Mesenchymal stem cell (in vitro differentiated cells and primary cell): ENCODE data around the gene PURA.

Source experiments
- DNase-seq: peaks from one replicate; pipeline ENCODE4 v3.0.0-alpha.2; 2013
- H2AFZ ChIP-seq: one replicate; pipeline ENCODE4 v1.6.1; 2013; ENCODE audit warnings: low read depth, mild to moderate bottlenecking, control low read depth, inconsistent platforms, low read length, moderate library complexity
- H2AK5ac ChIP-seq: 2 replicates; pipeline ENCODE4 v1.6.1; 2013; ENCODE audit warnings: low read length, moderate library complexity, mild to moderate bottlenecking, inconsistent platforms; ENCODE audit not compliant: severe bottlenecking
- H2BK120ac ChIP-seq: one replicate; pipeline ENCODE4 v1.6.1; 2013; ENCODE audit warnings: low read depth, mild to moderate bottlenecking, inconsistent platforms, low read length, moderate library complexity
- H2BK12ac ChIP-seq, 2 experiments: one replicate each; pipeline ENCODE4 v1.6.1; 2013; ENCODE audit warnings: inconsistent platforms in 2 of 2, low read length in 2 of 2, mild to moderate bottlenecking in 2 of 2, moderate library complexity in 2 of 2, control low read depth in 1 of 2
- H2BK15ac ChIP-seq: one replicate; pipeline ENCODE4 v1.6.1; 2013; ENCODE audit warnings: mild to moderate bottlenecking, low read depth, inconsistent platforms; ENCODE audit not compliant: poor library complexity, severe bottlenecking
- H2BK5ac ChIP-seq: 2 replicates; pipeline ENCODE4 v1.6.1; 2013; ENCODE audit warnings: low read depth, mild to moderate bottlenecking, low read length, control low read depth, inconsistent platforms; ENCODE audit not compliant: poor library complexity, severe bottlenecking
- H3K14ac ChIP-seq, 2 experiments: one replicate each; pipeline ENCODE4 v1.6.1; 2013; ENCODE audit warnings: inconsistent platforms in 2 of 2, low read length in 2 of 2, control low read depth in 1 of 2, mild to moderate bottlenecking in 1 of 2, moderate library complexity in 1 of 2
- H3K18ac ChIP-seq, 2 experiments: one replicate each; pipeline ENCODE4 v1.6.1; 2013; ENCODE audit warnings: inconsistent platforms in 2 of 2, low read length in 2 of 2, control low read depth in 1 of 2, low read depth in 1 of 2, mild to moderate bottlenecking in 1 of 2
- H3K23ac ChIP-seq, 2 experiments: one replicate each; pipeline ENCODE4 v1.6.1; 2013; ENCODE audit warnings: inconsistent platforms in 2 of 2, low read length in 2 of 2, mild to moderate bottlenecking in 2 of 2, moderate library complexity in 2 of 2, control low read depth in 1 of 2
- H3K27ac ChIP-seq: 2 replicates; pipeline ENCODE4 v1.5.1; 2013; ENCODE audit warnings: mild to moderate bottlenecking, moderate library complexity, low read length, control low read depth, inconsistent platforms; ENCODE audit not compliant: poor library complexity, severe bottlenecking
- H3K27me3 ChIP-seq, 2 experiments: 2 replicates each; pipeline versions ENCODE4 v1.6.1 to v1.7.0; 2013; ENCODE audit warnings: low read length in 2 of 2, mild to moderate bottlenecking in 2 of 2, moderate library complexity in 2 of 2, control low read depth in 1 of 2, inconsistent platforms in 1 of 2; ENCODE audit not compliant: control insufficient read depth in 1 of 2, insufficient read depth in 1 of 2
- H3K36me3 ChIP-seq, 2 experiments: 2 replicates each; pipeline versions ENCODE4 v1.6.1 to v1.7.0; 2013; ENCODE audit warnings: low read length in 2 of 2, control low read depth in 1 of 2, inconsistent platforms in 1 of 2, low read depth in 1 of 2, mild to moderate bottlenecking in 1 of 2; ENCODE audit not compliant: insufficient read depth in 2 of 2, control insufficient read depth in 1 of 2
- H3K4ac ChIP-seq, 2 experiments: one replicate each; pipeline ENCODE4 v1.6.1; 2013; ENCODE audit warnings: inconsistent platforms in 2 of 2, low read length in 2 of 2, mild to moderate bottlenecking in 2 of 2, moderate library complexity in 2 of 2, control low read depth in 1 of 2, low read depth in 1 of 2
- H3K4me1 ChIP-seq: 2 replicates; pipeline ENCODE4 v1.6.1; 2013; ENCODE audit warnings: low read depth, low read length, control low read depth; ENCODE audit not compliant: control insufficient read depth, insufficient read depth
- H3K4me2 ChIP-seq: 2 replicates; pipeline ENCODE4 v1.6.1; 2013; ENCODE audit warnings: low read length, mild to moderate bottlenecking, inconsistent platforms; ENCODE audit not compliant: poor library complexity, severe bottlenecking
- H3K4me3 ChIP-seq, 2 experiments: 2 replicates each; pipeline versions ENCODE4 v1.5.1 to v1.7.0; 2013; ENCODE audit warnings: low read length in 2 of 2, mild to moderate bottlenecking in 2 of 2, control low read depth in 1 of 2, low read depth in 1 of 2; ENCODE audit not compliant: insufficient read depth in 1 of 2
- H3K79me1 ChIP-seq: replicated peaks from 2 replicates; pipeline ENCODE4 v1.6.1; 2013; ENCODE audit warnings: mild to moderate bottlenecking, control low read depth, low read length, inconsistent platforms; ENCODE audit not compliant: poor library complexity, severe bottlenecking
- H3K9ac ChIP-seq: 2 replicates; pipeline ENCODE4 v1.7.0; 2013; ENCODE audit warnings: mild to moderate bottlenecking, low read length, moderate library complexity
- H3K9me3 ChIP-seq: 2 replicates; pipeline ENCODE4 v1.7.0; 2013; ENCODE audit warnings: mild to moderate bottlenecking, low read length; ENCODE audit not compliant: control insufficient read depth
- H4K8ac ChIP-seq: one replicate; pipeline ENCODE4 v1.6.1; 2013; ENCODE audit warnings: inconsistent platforms, mild to moderate bottlenecking, low read length, moderate library complexity
- H4K91ac ChIP-seq: one replicate; pipeline ENCODE4 v1.6.1; 2013; ENCODE audit warnings: mild to moderate bottlenecking, low read length, inconsistent platforms
- WGBS: methylation state at CpG from one replicate; pipeline ENCODE4 v1.1.7; 2013; ENCODE audit warnings: mixed read lengths; 5-methylcytosine and 5-hydroxymethylcytosine counted together

PURA gene

DNA sequence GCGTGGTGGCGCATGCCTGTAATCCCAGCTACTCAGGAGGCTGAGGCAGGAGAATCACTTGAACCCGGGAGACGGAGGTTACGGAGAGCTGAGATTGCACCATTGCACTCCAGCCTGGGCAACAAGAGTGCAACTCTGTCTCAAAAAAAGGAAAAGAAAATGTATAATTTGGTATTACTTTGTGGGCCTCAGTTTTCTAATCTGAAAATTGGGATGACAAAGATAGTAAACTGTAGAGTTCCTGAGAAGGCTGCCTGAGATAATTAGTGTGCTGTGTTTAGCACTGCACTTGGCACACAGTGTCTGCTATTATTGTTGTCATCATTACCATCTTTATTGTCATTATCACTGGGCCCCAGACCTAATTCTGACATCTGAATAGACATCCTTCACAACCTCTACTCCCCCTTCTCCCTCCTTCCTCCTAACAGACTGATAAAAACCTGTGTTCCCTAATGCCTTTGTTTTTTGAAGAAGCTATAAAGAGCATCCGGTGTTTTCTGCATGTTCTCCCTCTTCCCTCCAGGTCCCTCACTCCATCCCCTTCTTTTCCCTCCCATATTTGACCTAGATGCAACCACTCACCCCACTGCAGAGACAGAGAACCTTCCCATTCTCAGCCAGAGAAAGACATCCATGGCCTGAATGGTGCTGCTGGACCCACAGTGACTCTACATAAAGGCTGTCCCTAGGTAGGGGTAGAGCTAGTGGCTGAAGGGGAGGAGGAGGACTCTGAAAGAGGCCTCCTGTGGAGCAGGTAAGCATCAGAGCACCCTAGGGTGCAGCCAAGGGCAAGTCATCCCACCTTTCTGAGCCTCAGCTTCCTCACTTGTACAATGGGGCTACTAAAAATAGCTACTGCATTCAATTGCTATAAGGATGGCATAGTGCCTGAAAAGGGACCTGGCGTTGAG lies 45.4 kb downstream of the PURA start:
- no peaks in the 10 kb centered on the region for H3K9me3 ChIP-seq
- no peak overlapping the region for H3K4ac ChIP-seq
- H3K4me3 ChIP-seq: no peak overlapping the region
- no peaks in the 10 kb centered on the region for H3K79me1 ChIP-seq
- 89% methylated on average over 6 of the region's 7 CpGs for WGBS
- H2BK15ac ChIP-seq: no peak overlapping the region
- peaks cover 0 to 9% of the 10 kb centered on the region in 2 experiments for H3K27me3 ChIP-seq
- H3K23ac ChIP-seq: no peak overlapping the region
- H4K8ac ChIP-seq: no peak overlapping the region
- no peak overlapping the region for H2BK120ac ChIP-seq
- no peak overlapping the region for H3K9ac ChIP-seq
- no peak overlapping the region for H3K14ac ChIP-seq
- H3K4me1 ChIP-seq: peaks cover 3% of the 10 kb centered on the region
- no peak overlapping the region for H3K18ac ChIP-seq
- no peak overlapping the region for H4K91ac ChIP-seq
- H3K4me2 ChIP-seq: no peak overlapping the region
- no peak overlapping the region for H2BK5ac ChIP-seq
- no peaks in the 10 kb centered on the region for H3K36me3 ChIP-seq
- H2AFZ ChIP-seq: no peak overlapping the region
- no peak overlapping the region for H2AK5ac ChIP-seq
- H3K27ac ChIP-seq: no peak overlapping the region
- DNase-seq: no peak
- no peak overlapping the region for H2BK12ac ChIP-seq

DNA sequence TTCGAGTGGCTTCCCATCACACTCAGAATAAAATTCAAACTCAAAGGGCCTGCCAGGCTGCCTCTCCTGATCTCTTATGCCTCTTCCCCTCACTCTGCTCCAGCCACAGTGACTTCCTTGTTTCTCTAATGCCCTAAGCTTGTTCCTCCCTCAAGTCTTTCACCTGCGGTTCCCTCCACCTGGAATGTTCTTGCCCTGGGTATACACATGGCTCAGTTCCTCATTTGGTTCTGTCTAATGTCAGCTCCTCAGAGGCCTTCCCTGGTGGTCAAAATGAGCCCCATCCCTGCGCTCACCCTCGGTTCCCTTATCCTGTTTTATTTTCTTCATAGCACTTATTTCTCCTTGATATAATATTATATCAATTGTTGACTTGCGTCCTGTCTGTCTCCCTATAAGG lies 48.4 kb downstream of the PURA start:
- H3K4me2 ChIP-seq: no peak overlapping the region
- H3K9me3 ChIP-seq: no peaks in the 10 kb centered on the region
- H2BK5ac ChIP-seq: no peak overlapping the region
- H3K79me1 ChIP-seq: no peaks in the 10 kb centered on the region
- H3K27me3 ChIP-seq: peaks cover 0 to 23% of the 10 kb centered on the region in 2 experiments
- H3K9ac ChIP-seq: no peak overlapping the region
- no peak overlapping the region for H3K27ac ChIP-seq
- H2AK5ac ChIP-seq: no peak overlapping the region
- no peak overlapping the region for H3K23ac ChIP-seq
- no peaks in the 10 kb centered on the region for H3K36me3 ChIP-seq
- no peak overlapping the region for H3K4ac ChIP-seq
- DNase-seq: no peak
- no peak overlapping the region for H3K4me3 ChIP-seq
- no peak overlapping the region for H4K8ac ChIP-seq
- 89% methylated on average over 2 of the region's 5 CpGs for WGBS
- no peak overlapping the region for H2BK12ac ChIP-seq
- H2BK15ac ChIP-seq: no peak overlapping the region
- no peak overlapping the region for H2BK120ac ChIP-seq
- H3K14ac ChIP-seq: no peak overlapping the region
- no peak overlapping the region for H2AFZ ChIP-seq
- H4K91ac ChIP-seq: no peak overlapping the region
- no peak overlapping the region for H3K18ac ChIP-seq
- H3K4me1 ChIP-seq: peaks cover 3% of the 10 kb centered on the region

DNA sequence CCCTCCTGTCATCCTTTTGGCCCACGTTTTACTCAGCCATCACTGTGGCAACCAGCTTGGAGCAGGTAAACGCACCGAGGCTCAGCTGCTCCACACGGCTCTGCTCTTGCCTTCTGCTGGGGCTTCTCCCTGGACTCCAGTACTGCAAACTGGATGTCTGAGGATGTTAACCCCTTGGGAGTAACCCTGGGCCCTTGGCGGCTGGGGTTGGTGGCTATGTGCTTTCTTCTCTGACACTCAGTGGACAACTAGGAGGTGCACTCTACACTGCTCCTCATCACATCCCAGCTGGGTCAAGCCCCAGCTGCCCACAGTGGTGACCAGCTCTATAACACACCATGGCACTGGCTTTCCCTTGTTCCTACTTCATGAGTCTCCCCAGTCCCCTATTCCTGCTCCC lies 48.9 kb downstream of the PURA start:
- Histone ChIP-seq H3K79me1 (no peaks in the 10 kb centered on the region), H3K4me2 (no peak overlapping the region), H4K8ac (no peak overlapping the region), H3K27ac (no peak overlapping the region), H3K9ac (no peak overlapping the region), H3K23ac (no peak overlapping the region), H3K36me3 (no peaks in the 10 kb centered on the region), H2BK12ac (no peak overlapping the region), H2BK15ac (no peak overlapping the region), H3K14ac (no peak overlapping the region), H3K4me3 (no peak overlapping the region), H3K9me3 (no peaks in the 10 kb centered on the region), H3K4ac (no peak overlapping the region), H3K18ac (no peak overlapping the region), H3K4me1 (no peaks in the 10 kb centered on the region), H2BK5ac (no peak overlapping the region), H2AFZ (no peak overlapping the region), H2BK120ac (no peak overlapping the region), H2AK5ac (no peak overlapping the region), H3K27me3 (peaks cover 0 to 23% of the 10 kb centered on the region in 2 experiments), H4K91ac (no peak overlapping the region)
- no peak for DNase-seq
- 77% methylated on average over 5 of the region's 5 CpGs for WGBS

DNA sequence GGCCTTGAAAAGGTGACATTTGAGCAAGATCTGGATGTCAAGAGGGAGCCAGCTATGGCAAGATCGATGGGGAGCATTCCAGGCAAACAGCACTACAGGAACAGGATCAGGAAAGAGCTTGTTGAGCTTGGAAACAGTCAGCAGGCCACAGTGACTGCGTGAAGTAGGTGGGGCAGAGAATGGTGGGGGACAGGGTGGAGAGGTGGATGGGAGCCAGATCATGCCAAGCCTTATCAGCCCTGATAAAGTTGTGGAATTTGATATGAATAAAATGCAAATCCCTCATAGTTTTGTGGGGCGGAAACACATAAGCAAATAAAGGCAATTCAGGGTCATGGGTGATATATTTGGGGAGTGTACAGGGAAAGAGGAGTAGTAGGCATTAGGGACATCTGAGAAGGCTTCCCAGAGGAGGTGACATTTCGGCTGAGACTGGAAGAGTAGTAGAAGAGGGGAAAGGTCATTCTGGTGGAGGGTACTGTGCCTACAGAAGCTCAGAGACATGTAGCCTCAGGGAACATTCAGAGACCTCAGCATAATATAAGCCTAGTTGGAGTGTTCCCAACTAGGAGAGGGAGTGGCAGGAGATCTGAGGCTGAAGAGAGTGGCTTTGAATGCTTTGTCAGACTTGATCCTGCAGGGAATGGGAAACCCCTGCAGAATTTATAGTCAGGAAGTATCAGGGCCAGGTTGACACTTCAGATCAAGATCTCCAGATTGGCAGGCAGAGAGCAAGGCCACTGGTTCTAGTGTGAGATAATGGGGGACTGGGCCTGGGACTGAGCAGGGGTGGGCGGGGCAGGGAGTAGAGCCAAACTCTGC lies 51.4 kb downstream of the PURA start:
- no peak overlapping the region for H3K23ac ChIP-seq
- no peak overlapping the region for H3K27ac ChIP-seq
- 80% methylated on average over 5 of the region's 5 CpGs for WGBS
- H3K4ac ChIP-seq: no peak overlapping the region
- H3K4me3 ChIP-seq: no peak overlapping the region
- H2BK15ac ChIP-seq: no peak overlapping the region
- H4K8ac ChIP-seq: no peak overlapping the region
- H2AK5ac ChIP-seq: no peak overlapping the region
- H3K9me3 ChIP-seq: no peaks in the 10 kb centered on the region
- no peak overlapping the region for H3K4me2 ChIP-seq
- H2BK5ac ChIP-seq: no peak overlapping the region
- no peak overlapping the region for H3K14ac ChIP-seq
- no peak for DNase-seq
- H3K9ac ChIP-seq: no peak overlapping the region
- H3K27me3 ChIP-seq: peaks cover 0 to 23% of the 10 kb centered on the region in 2 experiments
- no peak overlapping the region for H2BK120ac ChIP-seq
- H3K36me3 ChIP-seq: no peaks in the 10 kb centered on the region
- H2BK12ac ChIP-seq: no peak overlapping the region
- no peak overlapping the region for H3K18ac ChIP-seq
- H4K91ac ChIP-seq: no peak overlapping the region
- H3K4me1 ChIP-seq: no peaks in the 10 kb centered on the region
- H2AFZ ChIP-seq: no peak overlapping the region
- H3K79me1 ChIP-seq: no peaks in the 10 kb centered on the region
